Activated CD8-positive, alpha-beta T cell treated with anti-CD3 and anti-CD28 coated beads for 36 hours (primary cell): ENCODE measurements around the gene MAP3K19. TPM values are rescaled to one million over a fixed set of nuclear protein-coding genes. Genes with fewer than 3 reads are reported as not detected.
"Not testable (repeated sequence)": the region's sequence is repeated elsewhere in the genome, so short reads cannot be mapped to it uniquely, and the experiment has no call there.

Source experiments
- ATAC-seq: fragments of 200-7000 bp; cut with Tn5 transposase; one replicate; pipeline ENCODE4 v1.10.0; 2021; ENCODE audit warnings: mild to moderate bottlenecking, moderate library complexity
- CTCF ChIA-PET: fragments of 350-600 bp; sonication (Branson Sonifier 250); formaldehyde crosslinking; loops from one replicate; lab custom pipeline; 2021; ENCODE audit warnings: antibody characterized with exemption; lab: Charles Lee
- POLR2A ChIA-PET: fragments of 350-600 bp; sonication (Branson Sonifier 250); formaldehyde crosslinking; loops from one replicate; lab custom pipeline; 2021; ENCODE audit warnings: antibody characterized with exemption; lab: Charles Lee
- DNase-seq: peaks from one replicate; pipeline ENCODE4 v3.0.0-alpha.2; 2020
- H3K27ac Mint-ChIP-seq: one replicate; pipeline ENCODE4 v1.8.0; 2021; ENCODE audit warnings: mild to moderate bottlenecking, mixed read lengths
- H3K27me3 Mint-ChIP-seq: one replicate; pipeline ENCODE4 v1.8.0; 2021; ENCODE audit warnings: mixed read lengths
- H3K36me3 Mint-ChIP-seq: one replicate; pipeline ENCODE4 v1.8.0; 2021; ENCODE audit warnings: low read depth, mixed read lengths
- H3K4me1 Mint-ChIP-seq: one replicate; pipeline ENCODE4 v1.8.0; 2021; ENCODE audit warnings: low read depth, mixed read lengths
- H3K4me3 Mint-ChIP-seq: one replicate; pipeline ENCODE4 v1.8.0; 2021; ENCODE audit warnings: mild to moderate bottlenecking, moderate library complexity, mixed read lengths
- H3K9me3 Mint-ChIP-seq: one replicate; pipeline ENCODE4 v1.8.0; 2021; ENCODE audit warnings: mixed read lengths
- CTCF ChIP-seq: fragments of 200-600 bp; IDR thresholded peaks from one replicate; pipeline ENCODE4 v1.8.0; 2022; ENCODE audit warnings: antibody characterized with exemption, mild to moderate bottlenecking
- intact Hi-C: fragments of 100-400 bp; cut with micrococcal nuclease; formaldehyde crosslinking; loops from one replicate; pipeline ENCODE4 v1.10.0; 2022
- total RNA-seq, 2 experiments: library from RNA; stranded (reverse); gene quantifications; one replicate each; pipeline ENCODE4 v1.2.3, GENCODE V29; 2021

MAP3K19 gene
- total RNA-seq, 2 experiments from 2014 or later: not detected

- no peak for DNase-seq
- Mint-ChIP-seq H3K27ac (no peak overlapping the region), H3K4me1 (peaks cover 4% of the 10 kb centered on the region), H3K4me3 (no peak overlapping the region), H3K36me3 (peaks cover 34% of the 10 kb centered on the region), H3K9me3 (no peaks in the 10 kb centered on the region), H3K27me3 (no peaks in the 10 kb centered on the region)
- intact Hi-C loops: no loop called here
- ChIA-PET CTCF (interaction anchor here (1.2 kb wide), 1 partner anchor 90 kb away, joined by 3 read pairs; no protein-coding TSS in a partner anchor), POLR2A (no interaction called here)
- TF ChIP-seq CTCF: no peak
- ATAC-seq: no peak
Observed at GRCh38 chr2:135093670-135094330, 46.6 kb upstream of the MAP3K19 start.

GRCh38 chr2:135093193-135093592, 45.9 kb upstream of the MAP3K19 start:
- Mint-ChIP-seq H3K36me3 (peaks cover 36% of the 10 kb centered on the region), H3K27ac (peak overlapping the region; percentile 9), H3K4me1 (peaks cover 4% of the 10 kb centered on the region), H3K9me3 (no peaks in the 10 kb centered on the region), H3K4me3 (no peak overlapping the region), H3K27me3 (no peaks in the 10 kb centered on the region)
- ATAC-seq: no peak
- DNase-seq: no peak
- ChIA-PET POLR2A (no interaction called here), CTCF (interaction anchor here (1.2 kb wide), 1 partner anchor 89 kb away, joined by 3 read pairs; no protein-coding TSS in a partner anchor)
- TF ChIP-seq CTCF: no peak
- intact Hi-C loops: no loop called here

- no peaks in the 10 kb centered on the region for H3K9me3 Mint-ChIP-seq
- no peak for TF ChIP-seq CTCF
- ChIA-PET POLR2A (interaction anchor here (0.6 kb wide), 1 partner anchor 57 kb away, joined by 3 read pairs; no protein-coding TSS in a partner anchor), CTCF (interaction anchor here (1.0 to 1.7 kb wide), 3 partner anchors 49 to 88 kb away, joined by 3 to 5 read pairs (median 4); no protein-coding TSS in a partner anchor)
- H3K4me1 Mint-ChIP-seq: peaks cover 7% of the 10 kb centered on the region
- intact Hi-C loops: no loop called here
- no peaks in the 10 kb centered on the region for H3K27me3 Mint-ChIP-seq
- peaks cover 40% of the 10 kb centered on the region for H3K36me3 Mint-ChIP-seq
- H3K4me3 Mint-ChIP-seq: no peak overlapping the region
- DNase-seq: no peak
- no peak for ATAC-seq
- H3K27ac Mint-ChIP-seq: no peak overlapping the region
Observed at GRCh38 chr2:135091681-135092080, 44.4 kb upstream of the MAP3K19 start.

GRCh38 chr2:135089597-135089996, 42.4 kb upstream of the MAP3K19 start:
- Mint-ChIP-seq H3K36me3 (peaks cover 37% of the 10 kb centered on the region), H3K4me1 (peaks cover 16% of the 10 kb centered on the region)
- H3K4me3 Mint-ChIP-seq, H3K9me3 Mint-ChIP-seq, DNase-seq, CTCF ChIA-PET, intact Hi-C loops, ATAC-seq, H3K27me3 Mint-ChIP-seq, H3K27ac Mint-ChIP-seq, POLR2A ChIA-PET: not testable (repeated sequence)

- ChIA-PET CTCF (no interaction called here), POLR2A (no interaction called here)
- TF ChIP-seq CTCF: no peak
- Mint-ChIP-seq H3K4me1 (peaks cover 23% of the 10 kb centered on the region), H3K9me3 (peaks cover 3% of the 10 kb centered on the region), H3K27ac (no peak overlapping the region), H3K27me3 (no peaks in the 10 kb centered on the region), H3K4me3 (no peak overlapping the region), H3K36me3 (peaks cover 34% of the 10 kb centered on the region)
- intact Hi-C loops: no loop called here
- ATAC-seq (no peak), DNase-seq (no peak)
Observed at GRCh38 chr2:135086222-135086621, 39.0 kb upstream of the MAP3K19 start.
